GM21529 (cell line): ENCODE results near the gene ZNF324.
"Not testable (repeated sequence)": the region's sequence is repeated elsewhere in the genome, so short reads cannot be mapped to it uniquely, and the experiment has no call there.

Experiments
- ATAC-seq: cut with Tn5 transposase; IDR thresholded peaks from one replicate; pipeline ENCODE4 v1.9.1; 2021; ENCODE audit not compliant: unreplicated experiment

The ZNF324 gene

GRCh38 chr19:58470837-58471543 lies 4.1 kb downstream of the ZNF324 start:
- ATAC-seq = not testable (repeated sequence)

DNA sequence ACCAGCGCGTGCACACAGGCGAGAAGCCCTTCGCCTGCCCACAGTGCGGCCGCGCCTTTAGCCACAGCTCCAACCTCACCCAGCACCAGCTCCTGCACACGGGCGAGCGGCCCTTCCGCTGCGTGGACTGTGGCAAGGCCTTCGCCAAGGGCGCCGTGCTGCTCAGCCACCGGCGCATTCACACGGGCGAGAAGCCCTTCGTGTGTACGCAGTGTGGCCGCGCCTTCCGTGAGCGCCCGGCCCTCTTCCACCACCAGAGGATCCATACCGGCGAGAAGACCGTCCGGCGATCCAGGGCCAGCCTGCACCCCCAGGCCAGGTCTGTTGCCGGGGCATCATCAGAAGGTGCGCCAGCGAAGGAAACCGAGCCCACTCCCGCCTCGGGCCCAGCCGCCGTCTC lies 4.9 kb downstream of the ZNF324 start:
- no peak for ATAC-seq

- no peak for ATAC-seq
Measured at GRCh38 chr19:58473775-58474174, 6.9 kb downstream of the ZNF324 start.

DNA sequence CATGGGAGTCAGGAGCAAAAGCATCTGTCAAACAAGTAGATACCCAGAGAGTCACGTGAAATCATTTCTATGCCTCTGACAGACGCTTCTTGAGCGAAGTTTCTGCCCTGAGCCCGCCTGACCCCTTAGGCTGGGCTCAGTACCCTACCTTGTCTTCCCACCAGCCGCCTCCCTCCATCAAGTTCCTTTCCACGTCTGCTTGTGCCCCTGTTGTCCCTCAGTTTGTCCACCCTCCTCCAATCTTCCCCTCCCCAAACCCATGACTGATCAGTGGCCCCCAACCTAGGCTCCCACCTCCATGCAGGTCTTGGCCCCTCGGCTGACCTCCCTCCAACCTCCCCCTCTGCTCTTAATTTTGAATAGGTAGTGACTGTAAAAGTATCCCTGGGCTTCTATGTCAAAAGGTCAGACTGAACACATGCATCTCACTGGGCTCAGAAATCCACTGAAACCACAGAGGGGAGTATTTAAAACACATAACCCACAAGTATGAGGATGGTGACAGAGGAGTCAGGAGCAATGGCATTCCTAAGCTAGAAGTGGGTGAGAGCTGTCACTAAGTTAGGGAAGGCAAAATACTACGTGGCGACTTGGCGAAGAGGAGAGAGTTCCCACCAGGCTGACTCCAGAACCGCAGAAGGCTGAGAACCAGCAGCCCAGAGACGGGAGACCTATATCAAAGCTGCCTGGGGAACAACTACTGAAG lies 7.6 kb downstream of the ZNF324 start:
- no peak for ATAC-seq

DNA sequence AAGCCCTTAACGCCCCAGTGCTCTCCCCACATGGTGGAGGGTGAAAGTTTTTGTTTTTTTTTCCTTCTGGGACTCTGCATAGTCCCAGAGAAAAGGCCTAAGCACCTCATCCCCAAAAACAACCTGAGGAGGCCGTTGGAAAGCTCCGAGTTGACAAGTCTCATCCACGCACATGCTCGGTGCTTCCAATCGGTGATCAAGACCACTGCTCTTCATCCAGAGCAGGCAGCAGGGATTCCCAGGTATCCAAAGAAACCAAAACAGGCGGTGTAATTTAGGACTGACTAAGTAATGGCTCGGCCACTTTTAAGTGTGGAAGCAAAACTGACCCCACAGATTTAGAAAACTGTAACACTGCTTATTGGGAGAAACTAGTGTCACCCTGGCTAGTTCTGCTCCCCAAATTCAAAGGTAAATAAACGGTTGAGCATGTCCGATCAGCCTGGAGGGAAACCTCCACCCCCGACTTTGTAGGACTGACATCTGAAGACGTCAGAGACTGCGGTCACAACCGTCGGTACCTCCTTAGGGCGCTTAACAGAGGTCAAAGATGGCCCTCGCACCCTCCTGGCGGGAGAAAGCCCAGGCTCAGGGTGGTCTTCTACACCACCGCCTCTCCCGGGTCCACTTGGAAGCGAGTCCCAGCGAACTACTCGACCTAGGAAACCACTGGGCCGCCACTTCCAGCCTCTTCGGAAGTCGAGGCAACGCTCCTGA lies 8.3 kb downstream of the ZNF324 start:
- peak; percentile 5 for ATAC-seq

DNA sequence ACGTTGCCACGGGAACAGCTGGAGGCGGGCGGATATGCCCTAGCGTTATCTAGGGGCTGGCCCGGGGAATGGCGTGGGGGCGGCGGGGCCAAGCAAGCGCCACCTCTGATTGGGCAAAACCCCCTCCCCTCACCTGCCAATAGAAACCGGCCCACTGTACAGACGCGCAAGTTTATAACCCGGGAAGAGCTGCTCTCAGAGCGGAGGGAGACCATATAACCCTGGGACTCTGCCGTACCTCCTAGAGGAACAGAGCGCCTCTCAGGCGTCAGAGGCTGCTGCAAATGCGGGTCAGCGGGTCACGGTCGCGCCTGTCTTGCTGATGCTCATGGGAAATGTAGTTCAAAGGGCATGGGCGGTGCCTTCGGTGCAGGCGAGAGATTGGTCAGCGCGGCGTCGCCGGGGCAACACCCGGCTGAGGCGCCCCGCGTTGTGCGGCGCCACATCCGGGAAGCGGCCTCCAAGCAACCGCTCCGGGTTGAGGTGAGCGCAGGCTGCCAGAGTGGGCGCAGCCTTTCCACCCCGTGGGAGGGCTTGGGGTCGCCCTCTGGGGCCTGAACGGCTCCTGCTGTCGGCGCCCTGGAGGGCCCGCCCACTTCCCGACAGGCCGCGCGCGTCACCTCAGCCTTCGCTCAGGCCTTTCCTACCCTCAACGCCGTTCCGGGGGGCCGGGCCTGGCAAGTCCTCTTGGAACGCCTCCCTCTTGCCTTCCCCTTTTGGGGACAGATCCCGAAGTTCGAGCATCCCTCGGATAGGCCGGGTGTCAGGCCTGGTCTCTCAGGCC lies 9.0 kb downstream of the ZNF324 start, which contains the start of gene ZNF446:
ZNF446 (plus strand) TSS at position 639 of the 784 bp plus-strand sequence. CDS start 867 bp downstream, outside the sequence.
- peak; percentile 81 for ATAC-seq

DNA sequence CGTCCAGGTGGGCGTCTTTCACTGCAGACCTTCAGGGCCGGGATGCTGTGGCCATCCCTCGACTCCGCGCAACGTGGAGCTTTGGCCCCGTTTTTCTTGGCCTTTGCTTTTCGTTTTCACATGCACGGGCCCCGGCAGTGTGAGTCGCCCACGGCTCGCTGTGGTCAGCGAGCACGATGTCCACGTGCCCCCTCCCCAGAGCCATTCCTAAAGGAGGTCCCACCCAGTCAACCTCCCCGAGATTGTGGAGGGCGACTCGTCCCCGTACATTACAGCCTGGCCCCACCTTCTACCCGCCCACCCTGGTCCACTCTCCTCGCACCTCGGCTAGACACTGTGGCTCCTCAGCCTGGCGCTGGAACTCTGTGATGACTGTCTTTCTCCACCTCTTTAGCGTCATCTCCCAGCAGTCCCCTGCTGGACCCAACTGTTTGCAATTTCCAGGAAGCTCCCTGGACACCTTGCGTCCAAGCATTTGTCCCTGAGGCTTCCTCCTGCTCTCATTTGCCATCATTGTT lies 9.7 kb downstream of the ZNF324 start:
- no peak for ATAC-seq

GRCh38 chr19:58477130-58477529 lies 10.2 kb downstream of the ZNF324 start:
- no peak for ATAC-seq

DNA sequence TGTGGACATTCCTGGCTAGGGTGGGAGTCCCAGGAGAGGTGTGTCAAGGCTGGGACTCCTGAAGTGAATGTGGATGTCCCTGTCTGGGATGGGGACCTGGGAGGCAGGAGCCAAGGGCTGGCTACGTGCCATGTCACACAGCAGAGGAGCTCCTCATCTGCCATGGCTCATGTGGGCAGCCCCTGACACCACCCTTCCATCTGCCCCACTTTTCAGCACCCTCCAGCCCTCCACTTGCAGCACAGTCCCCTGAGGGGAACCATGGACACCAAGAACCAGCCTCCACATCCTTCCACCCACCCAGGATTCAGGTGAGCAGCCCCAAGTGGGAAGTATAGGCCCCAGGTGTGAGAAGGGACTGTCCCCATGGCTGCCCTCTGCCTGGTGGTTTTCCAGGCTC lies 11.0 kb downstream of the ZNF324 start:
- no peak for ATAC-seq

- no peak for ATAC-seq
Measured at GRCh38 chr19:58479303-58479702, 12.4 kb downstream of the ZNF324 start.

- ATAC-seq = no peak
Measured at GRCh38 chr19:58479736-58480480, 13.0 kb downstream of the ZNF324 start.

DNA sequence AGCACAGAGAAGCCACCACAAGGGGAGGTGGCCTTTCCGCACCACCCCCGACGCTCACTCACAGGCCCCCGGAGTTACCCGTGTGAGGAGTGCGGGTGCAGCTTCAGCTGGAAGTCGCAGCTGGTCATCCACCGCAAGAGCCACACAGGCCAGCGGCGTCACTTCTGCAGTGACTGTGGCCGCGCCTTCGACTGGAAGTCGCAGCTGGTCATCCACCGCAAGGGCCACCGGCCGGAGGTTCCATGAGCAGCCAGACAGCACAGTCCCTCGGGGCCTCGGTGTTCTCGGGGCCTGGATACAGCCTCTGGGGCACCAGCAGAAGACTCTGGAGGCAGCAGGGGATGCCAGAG lies 13.6 kb downstream of the ZNF324 start:
- no peak for ATAC-seq

- no peak for ATAC-seq
Measured at GRCh38 chr19:58480831-58481230, 14.0 kb downstream of the ZNF324 start.

GRCh38 chr19:58482372-58482771 lies 15.5 kb downstream of the ZNF324 start:
- ATAC-seq = no peak

DNA sequence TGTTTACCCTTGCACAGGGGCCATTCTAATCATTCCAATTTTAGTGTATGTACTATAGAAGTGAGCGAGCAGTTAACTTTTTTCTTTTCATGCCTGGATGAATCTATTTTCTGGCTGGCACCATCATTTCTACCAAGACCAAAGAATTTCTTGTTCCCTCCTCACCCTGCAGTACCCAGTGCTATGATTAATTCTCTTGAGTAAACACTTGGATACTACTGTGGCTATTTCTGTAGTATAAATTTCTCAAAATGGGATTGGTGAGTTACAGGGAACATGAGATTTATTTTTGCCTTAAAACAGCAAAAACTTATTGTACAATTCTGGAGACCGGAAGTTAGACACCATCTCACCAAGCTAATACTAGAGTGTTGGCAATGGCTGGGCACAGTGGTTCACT lies 16.9 kb downstream of the ZNF324 start:
- no peak for ATAC-seq

- ATAC-seq = not testable (repeated sequence)
Measured at GRCh38 chr19:58484349-58484748, 17.5 kb downstream of the ZNF324 start.

DNA sequence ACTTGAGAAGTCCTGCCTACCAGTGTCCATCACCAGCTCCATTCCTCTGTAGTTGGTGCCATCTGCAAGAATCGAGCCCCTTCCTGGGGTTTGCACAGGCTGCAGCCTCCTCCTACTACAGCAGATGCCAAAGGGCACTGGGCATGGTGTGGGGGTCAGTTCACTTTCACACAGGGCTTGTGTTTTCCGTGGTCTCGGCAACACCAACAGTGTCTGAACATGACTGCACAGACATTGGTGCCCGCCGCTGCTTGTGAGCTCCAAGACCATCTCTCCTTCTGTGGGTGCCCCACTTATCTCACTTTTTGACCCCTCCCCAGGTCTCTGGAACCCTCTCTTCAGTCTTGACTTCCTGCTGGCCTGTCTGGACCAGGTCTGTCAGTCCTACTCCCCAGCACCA lies 24.5 kb downstream of the ZNF324 start:
- ATAC-seq = no peak

GRCh38 chr19:58492265-58492664 lies 25.4 kb downstream of the ZNF324 start:
- no peak for ATAC-seq

DNA sequence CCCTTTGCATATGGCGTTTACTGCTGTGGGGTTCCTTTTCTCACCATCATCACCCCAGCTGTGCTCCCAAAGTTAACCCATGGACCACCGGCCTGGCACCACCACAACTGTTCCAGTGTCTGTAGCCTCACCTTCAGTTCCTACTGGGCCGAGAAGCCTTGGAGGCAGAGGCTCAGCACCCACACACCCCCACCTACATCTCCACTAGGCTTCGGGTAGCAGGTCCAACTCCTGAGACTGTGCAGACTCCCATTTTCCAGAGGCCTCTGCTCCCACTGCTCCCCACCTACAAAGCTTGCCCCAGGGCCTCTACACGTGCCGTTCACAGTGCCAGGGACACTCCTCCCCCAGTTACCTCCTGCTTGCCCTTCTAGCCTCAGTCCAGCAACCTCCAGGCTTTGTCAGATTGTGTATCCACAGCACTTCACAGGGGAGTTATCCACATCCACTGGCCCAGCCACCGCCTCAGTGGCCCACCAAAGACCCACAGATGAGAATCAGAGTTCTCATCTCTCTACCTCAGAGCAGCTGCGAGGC lies 30.8 kb downstream of the ZNF324 start:
- ATAC-seq = no peak
